ENCODE measurements around the gene ADAM23.

DNA sequence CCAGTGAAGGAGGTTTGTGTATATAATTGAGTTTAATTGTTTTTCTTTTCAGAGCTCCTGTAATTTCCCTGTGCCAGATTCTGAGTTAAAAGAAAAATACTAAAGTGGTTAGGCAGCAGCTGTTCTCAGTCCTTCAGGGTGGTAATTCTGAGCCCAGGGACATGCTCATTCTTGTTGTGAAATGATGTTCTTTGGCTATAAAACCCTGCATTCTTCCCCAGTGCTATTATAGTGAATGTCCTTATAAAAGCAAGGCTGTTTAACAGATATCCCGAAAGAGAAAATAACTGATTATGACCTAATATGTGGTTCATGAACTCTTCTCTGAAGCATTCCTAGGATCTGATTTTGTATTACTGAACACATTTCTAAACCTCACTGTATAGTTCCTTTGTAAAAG, 34.0 kb downstream of the ADAM23 start:
- TF ChIP-seq, protein P1, sequence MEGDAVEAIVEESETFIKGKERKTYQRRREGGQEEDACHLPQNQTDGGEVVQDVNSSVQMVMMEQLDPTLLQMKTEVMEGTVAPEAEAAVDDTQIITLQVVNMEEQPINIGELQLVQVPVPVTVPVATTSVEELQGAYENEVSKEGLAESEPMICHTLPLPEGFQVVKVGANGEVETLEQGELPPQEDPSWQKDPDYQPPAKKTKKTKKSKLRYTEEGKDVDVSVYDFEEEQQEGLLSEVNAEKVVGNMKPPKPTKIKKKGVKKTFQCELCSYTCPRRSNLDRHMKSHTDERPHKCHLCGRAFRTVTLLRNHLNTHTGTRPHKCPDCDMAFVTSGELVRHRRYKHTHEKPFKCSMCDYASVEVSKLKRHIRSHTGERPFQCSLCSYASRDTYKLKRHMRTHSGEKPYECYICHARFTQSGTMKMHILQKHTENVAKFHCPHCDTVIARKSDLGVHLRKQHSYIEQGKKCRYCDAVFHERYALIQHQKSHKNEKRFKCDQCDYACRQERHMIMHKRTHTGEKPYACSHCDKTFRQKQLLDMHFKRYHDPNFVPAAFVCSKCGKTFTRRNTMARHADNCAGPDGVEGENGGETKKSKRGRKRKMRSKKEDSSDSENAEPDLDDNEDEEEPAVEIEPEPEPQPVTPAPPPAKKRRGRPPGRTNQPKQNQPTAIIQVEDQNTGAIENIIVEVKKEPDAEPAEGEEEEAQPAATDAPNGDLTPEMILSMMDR (IDR thresholded peaks at IDR 0.05) = no peak
- no peak for TF ChIP-seq POLR2A (IDR thresholded peaks at IDR 0.05)

Measured in tibial nerve (tissue), 3 donors.